ENCODE measurements around the gene DES.

DNA sequence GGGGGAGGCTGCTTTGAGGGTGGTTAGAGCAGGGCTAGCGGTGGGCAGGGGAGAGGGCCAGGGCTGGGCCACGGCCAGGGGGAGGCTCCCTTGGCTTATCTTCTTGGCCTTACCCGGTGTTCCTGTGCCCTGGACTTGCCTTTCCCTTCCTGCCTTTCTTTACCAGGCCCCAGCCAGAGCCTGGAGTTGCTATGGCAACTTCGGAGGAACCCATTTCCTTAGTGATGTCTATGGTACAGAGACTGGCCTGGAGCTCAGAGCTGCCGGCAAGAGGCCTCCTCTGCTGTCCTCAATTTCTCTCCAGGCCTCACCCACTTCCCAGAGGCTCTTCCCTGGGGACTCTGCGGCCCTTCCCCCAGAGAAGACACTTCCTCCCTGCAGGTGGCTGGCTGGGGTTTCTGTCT is 27.9 kb downstream of the DES start:
- TF ChIP-seq, protein P1, sequence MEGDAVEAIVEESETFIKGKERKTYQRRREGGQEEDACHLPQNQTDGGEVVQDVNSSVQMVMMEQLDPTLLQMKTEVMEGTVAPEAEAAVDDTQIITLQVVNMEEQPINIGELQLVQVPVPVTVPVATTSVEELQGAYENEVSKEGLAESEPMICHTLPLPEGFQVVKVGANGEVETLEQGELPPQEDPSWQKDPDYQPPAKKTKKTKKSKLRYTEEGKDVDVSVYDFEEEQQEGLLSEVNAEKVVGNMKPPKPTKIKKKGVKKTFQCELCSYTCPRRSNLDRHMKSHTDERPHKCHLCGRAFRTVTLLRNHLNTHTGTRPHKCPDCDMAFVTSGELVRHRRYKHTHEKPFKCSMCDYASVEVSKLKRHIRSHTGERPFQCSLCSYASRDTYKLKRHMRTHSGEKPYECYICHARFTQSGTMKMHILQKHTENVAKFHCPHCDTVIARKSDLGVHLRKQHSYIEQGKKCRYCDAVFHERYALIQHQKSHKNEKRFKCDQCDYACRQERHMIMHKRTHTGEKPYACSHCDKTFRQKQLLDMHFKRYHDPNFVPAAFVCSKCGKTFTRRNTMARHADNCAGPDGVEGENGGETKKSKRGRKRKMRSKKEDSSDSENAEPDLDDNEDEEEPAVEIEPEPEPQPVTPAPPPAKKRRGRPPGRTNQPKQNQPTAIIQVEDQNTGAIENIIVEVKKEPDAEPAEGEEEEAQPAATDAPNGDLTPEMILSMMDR (IDR thresholded peaks at IDR 0.05), result no peak
- TF ChIP-seq POLR2A (IDR thresholded peaks at IDR 0.05), result no peak

All from uterus (tissue), 2 donors.